NB4 (cell line): Measurements from ENCODE around the gene SPATA20.

Source experiments
- DNase-seq: peaks from one replicate; pipeline ENCODE4 v3.0.0; 2010; ENCODE audit warnings: low read depth
- H3K4me3 ChIP-seq: one replicate; pipeline ENCODE4 v1.5.1; 2011; ENCODE audit warnings: mild to moderate bottlenecking, low read depth, low read length, moderate library complexity
- CTCF ChIP-seq: IDR thresholded peaks from one replicate; pipeline ENCODE4 v1.5.1; 2012; ENCODE audit warnings: low read depth, low read length
- MAX ChIP-seq: IDR thresholded peaks from 2 replicates; pipeline ENCODE4 v1.6.1; 2011; ENCODE audit warnings: low read depth, low read length
- MYC ChIP-seq: IDR thresholded peaks from 2 replicates; pipeline ENCODE4 v1.6.1; 2011; ENCODE audit warnings: low read depth, low read length
- POLR2A ChIP-seq: IDR thresholded peaks from 2 replicates; pipeline ENCODE4 v1.6.1; 2011; ENCODE audit warnings: mild to moderate bottlenecking; ENCODE audit not compliant: insufficient read length; ENCODE audit errors: extremely low read depth

The SPATA20 gene

GRCh38 chr17:50585346-50585745 lies 38.4 kb downstream of the SPATA20 start:
- no peak for TF ChIP-seq MAX
- TF ChIP-seq MYC: no peak
- no peak for TF ChIP-seq POLR2A
- no peak for TF ChIP-seq CTCF
- DNase-seq: no peak
- H3K4me3 ChIP-seq: no peak overlapping the region

DNA sequence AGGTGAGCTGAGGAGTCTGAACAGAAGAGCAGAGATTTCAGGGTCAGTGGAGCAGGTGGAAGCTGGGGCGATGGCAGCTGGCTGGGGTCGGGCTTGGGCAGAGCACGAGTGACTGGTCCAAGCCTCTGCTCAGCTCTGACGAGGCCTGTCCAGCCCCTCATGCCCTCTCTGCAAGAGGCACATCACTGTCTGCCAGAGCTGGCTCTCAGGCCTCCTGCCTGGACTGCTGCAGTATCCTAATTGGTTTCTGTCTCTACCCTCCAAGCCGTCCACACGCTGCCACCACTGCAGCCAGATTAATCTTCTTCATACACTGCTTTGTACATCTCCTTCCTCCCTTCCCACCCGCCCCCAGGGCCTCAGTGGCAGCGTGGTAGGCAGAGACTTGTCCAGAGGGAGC lies 38.9 kb downstream of the SPATA20 start:
- TF ChIP-seq POLR2A (no peak), MAX (no peak), CTCF (no peak), MYC (no peak)
- DNase-seq: no peak
- H3K4me3 ChIP-seq: no peak overlapping the region

DNA sequence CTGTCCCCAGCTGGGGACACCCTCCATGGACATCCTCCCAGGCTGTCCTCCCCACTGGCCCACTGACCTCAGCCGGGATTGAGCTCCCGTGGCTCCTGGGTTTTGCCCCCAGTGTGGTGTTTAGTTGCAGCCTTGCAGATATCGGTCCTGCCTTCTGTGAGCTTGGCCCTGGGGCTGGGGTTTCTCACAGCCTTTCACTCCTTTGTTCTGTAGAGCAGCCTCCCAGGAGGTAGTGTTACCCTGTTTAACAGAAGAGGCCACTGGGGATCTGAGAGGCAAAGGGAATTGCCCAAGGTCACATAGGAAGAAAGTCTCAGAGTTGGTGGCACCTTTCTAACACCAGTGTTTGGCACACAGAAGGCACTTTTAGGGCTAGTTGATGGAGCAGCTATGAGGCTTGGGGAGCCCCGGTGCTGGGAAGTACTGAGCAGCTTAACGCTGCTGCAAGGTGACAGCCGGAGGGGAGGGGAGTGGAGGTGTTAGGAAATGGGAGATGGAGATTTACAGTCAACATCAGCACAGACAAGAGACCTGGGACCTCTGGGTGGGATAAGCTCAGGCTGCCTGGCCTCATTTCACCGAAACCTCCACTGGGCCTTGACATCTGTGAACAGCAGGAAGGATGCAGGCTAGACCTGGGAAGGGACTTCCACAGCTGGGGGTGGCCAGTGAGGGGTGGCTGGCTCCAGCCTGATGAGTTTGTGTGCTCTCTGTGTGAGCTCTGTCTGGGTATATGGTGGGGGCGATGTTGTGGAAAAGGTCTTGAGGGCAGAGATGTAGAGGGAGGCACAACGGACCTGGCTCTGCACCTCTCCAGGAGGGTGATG lies 39.7 kb downstream of the SPATA20 start:
- no peak overlapping the region for H3K4me3 ChIP-seq
- no peak for DNase-seq
- TF ChIP-seq MAX (no peak), POLR2A (no peak), CTCF (no peak)

- TF ChIP-seq CTCF: no peak
- no peak for TF ChIP-seq POLR2A
- no peak for TF ChIP-seq MAX
- DNase-seq: no peak
- no peak overlapping the region for H3K4me3 ChIP-seq
Measured at GRCh38 chr17:50587571-50587970, 40.6 kb downstream of the SPATA20 start.

DNA sequence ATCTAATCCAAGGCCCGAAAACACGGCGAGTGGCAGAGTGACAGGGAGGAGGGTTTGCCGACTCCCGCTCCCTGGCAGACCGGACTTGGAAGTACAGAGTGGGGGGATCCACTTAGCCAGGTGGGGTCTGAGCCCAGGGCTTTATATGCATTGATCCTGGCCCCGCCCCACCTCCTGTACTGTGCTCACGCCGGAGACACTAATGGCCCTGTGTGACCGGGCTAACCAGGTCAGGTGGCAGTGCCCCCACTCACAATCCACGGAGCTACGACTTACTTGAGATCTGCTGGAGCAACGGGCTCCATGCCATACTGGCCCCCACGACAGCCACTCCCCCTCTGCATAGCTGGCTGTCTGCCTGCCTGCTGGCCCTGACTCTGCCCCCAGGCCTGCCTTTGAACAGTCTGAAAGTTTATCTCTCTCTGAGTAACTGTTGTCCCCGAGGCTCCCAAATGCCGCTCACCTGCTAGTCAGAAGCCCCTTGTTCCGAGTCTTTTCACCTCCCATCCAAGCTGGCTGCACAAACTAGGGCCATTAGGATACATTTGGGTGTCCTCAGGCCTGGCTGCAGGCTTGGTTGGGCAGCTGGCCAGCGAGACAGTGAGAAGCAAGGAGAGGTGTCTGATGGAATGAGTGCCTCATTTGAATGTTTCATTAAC lies 41.5 kb downstream of the SPATA20 start:
- no peak for TF ChIP-seq POLR2A
- TF ChIP-seq MAX: no peak
- TF ChIP-seq MYC: no peak
- TF ChIP-seq CTCF: no peak
- no peak for DNase-seq
- H3K4me3 ChIP-seq: no peak overlapping the region
